ENCODE measurements around the gene C1orf105.

GRCh38 chr1:172401892-172402291 lies 18.6 kb upstream of the C1orf105 start:
- no peak for TF ChIP-seq POLR2A (IDR thresholded peaks at IDR 0.05)
- peak in 1 of 3 experiments; percentile 2 for TF ChIP-seq CTCF (IDR thresholded peaks at IDR 0.05)

All from testis (tissue), 2 donors.